ENCODE measurements around the gene IKZF1. TPM values are rescaled to one million over a fixed set of nuclear protein-coding genes. Genes with fewer than 3 reads are reported as not detected.

IKZF1 gene
- total and polyA plus RNA-seq, 2 donors, result 3.5 to 7.8 TPM

Small RNA genes lying within 50 kb of the gene (small RNA-seq; reads per million reads assigned to genes)
- not detected for gene RNU6-1091P

Other genes starting within 250 kb of the IKZF1 start
- 0.21 TPM for gene ZPBP, start 211.5 kb upstream of the IKZF1 start, total RNA-seq
- gene ZPBP, start 211.5 kb upstream of the IKZF1 start, polyA plus RNA-seq, result not detected
- 31.6 TPM for gene FIGNL1, start 145.6 kb downstream of the IKZF1 start, total RNA-seq
- 4.8 TPM for gene FIGNL1, start 145.6 kb downstream of the IKZF1 start, polyA plus RNA-seq